ENCODE measurements around the gene PPY. TPM values are rescaled to one million over a fixed set of nuclear protein-coding genes. Genes with fewer than 3 reads are reported as not detected.

Gene PPY
- total RNA-seq, 5 donors from 2014 or later (not counting 1 experiment from before 2014, with no cell fraction given): not detected

DNA sequence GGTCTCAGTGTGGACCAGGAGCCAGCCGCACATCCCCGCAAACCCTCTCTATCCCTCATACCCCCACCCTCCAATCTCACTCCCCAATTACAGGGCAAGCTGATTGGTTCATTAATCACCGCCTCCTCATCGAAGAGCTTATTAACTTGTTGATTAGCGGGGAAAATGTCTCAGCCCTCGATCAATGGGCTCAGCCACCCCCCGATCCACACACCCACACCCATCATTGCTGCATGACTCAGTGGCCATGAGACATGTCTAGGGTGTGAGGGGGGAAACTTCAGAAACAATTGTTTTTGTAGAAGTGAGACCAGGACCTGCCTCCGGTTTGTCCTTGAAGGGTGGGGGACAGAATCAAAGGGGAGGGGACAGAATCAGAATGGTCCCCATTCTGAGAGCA is 13.9 kb upstream of the PPY start:
- peaks cover 2 to 4% (median 3%) of the 10 kb centered on the region in 3 donors for H3K4me1 Mint-ChIP-seq
- no peak overlapping the region for H3K4me3 ChIP-seq (ENCODE audit: control insufficient read depth in 1 of 2, extremely low read depth in 1 of 2, low read length in 1 of 2)
- no peaks in the 10 kb centered on the region for H3K9me3 ChIP-seq
- no peaks in the 10 kb centered on the region for H3K36me3 ChIP-seq (ENCODE audit: control insufficient read depth in 2 of 2, extremely low read depth in 1 of 2, insufficient read depth in 1 of 2, low read length in 1 of 2)
- no peaks in the 10 kb centered on the region for H3K9me3 Mint-ChIP-seq
- 84% methylated on average over 5 of the region's 8 CpGs for WGBS (ENCODE audit: insufficient coverage)
- H3K27me3 ChIP-seq (replicated peaks in 1 of 2; ENCODE audit: control insufficient read depth in 2 of 2, extremely low read depth in 1 of 2, insufficient read depth in 2 of 2, low read length in 1 of 2): peaks cover 2 to 64% of the 10 kb centered on the region in 2 experiments
- CTCF ChIA-PET: no interaction called here
- no peaks in the 10 kb centered on the region for H3K36me3 Mint-ChIP-seq
- peaks cover 0 to 12% of the 10 kb centered on the region in 2 experiments for H3K4me1 ChIP-seq (ENCODE audit: control insufficient read depth in 1 of 2, extremely low read depth in 1 of 2, insufficient read depth in 2 of 2, low read length in 2 of 2)
- no peak overlapping the region for H3K4me3 Mint-ChIP-seq
- no peak overlapping the region for H3K27ac ChIP-seq (ENCODE audit: low read length)
- POLR2A ChIA-PET: no interaction called here
- ATAC-seq (replicated peaks in 1 of 4) (no peak), DNase-seq (no peak)
- H3K27me3 Mint-ChIP-seq: peaks cover 24 to 48% of the 10 kb centered on the region in 2 donors
- H3K27ac Mint-ChIP-seq: no peak overlapping the region

DNA sequence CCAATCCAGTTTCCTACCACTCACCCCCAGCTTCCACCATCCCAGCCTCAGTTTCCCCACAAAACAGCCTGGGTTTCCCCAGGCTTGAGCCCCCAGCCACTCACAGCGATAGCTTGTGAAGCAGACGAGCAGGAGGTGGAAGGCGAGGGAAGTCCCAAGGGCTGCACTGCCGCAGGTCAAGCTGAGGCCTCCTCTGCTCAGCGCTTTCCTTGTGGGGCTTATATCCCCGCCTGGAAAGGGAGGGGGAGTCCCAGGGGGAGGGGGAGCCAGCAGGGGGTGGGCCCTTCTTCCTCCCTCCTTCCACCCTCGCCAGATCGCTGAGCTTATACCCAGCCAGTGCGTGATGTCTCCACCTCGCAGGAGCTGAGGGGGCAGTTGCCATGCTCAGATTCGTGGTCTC is 11.5 kb upstream of the PPY start, which contains the start of gene PYY:
PYY (minus strand) TSS at position 195 of the 400 bp plus-strand sequence. CDS start 457 bp downstream, outside the sequence.
- no peaks in the 10 kb centered on the region for H3K9me3 Mint-ChIP-seq
- H3K36me3 ChIP-seq (ENCODE audit: control insufficient read depth in 2 of 2, extremely low read depth in 1 of 2, insufficient read depth in 1 of 2, low read length in 1 of 2): no peaks in the 10 kb centered on the region
- DNase-seq (no peak), ATAC-seq (replicated peaks in 1 of 4) (no peak)
- peaks cover 5 to 75% of the 10 kb centered on the region in 2 experiments for H3K27me3 ChIP-seq (replicated peaks in 1 of 2; ENCODE audit: control insufficient read depth in 2 of 2, extremely low read depth in 1 of 2, insufficient read depth in 2 of 2, low read length in 1 of 2)
- POLR2A ChIA-PET: no interaction called here
- no peaks in the 10 kb centered on the region for H3K36me3 Mint-ChIP-seq
- WGBS (ENCODE audit: insufficient coverage): 100% methylated on average over 1 of the region's 11 CpGs
- peaks cover 0 to 12% of the 10 kb centered on the region in 2 experiments for H3K4me1 ChIP-seq (ENCODE audit: control insufficient read depth in 1 of 2, extremely low read depth in 1 of 2, insufficient read depth in 2 of 2, low read length in 2 of 2)
- H3K4me3 ChIP-seq (ENCODE audit: control insufficient read depth in 1 of 2, extremely low read depth in 1 of 2, low read length in 1 of 2): no peak within 1 kb of the TSS
- no peak within 1 kb of the TSS for H3K4me3 Mint-ChIP-seq
- H3K27ac Mint-ChIP-seq: no peak within 1 kb of the TSS
- H3K27me3 Mint-ChIP-seq: peaks cover 34 to 67% of the 10 kb centered on the region in 2 donors
- H3K27ac ChIP-seq (ENCODE audit: low read length): no peak within 1 kb of the TSS
- H3K4me1 Mint-ChIP-seq: peaks cover 2 to 4% (median 3%) of the 10 kb centered on the region in 3 donors
- H3K9me3 ChIP-seq: no peaks in the 10 kb centered on the region
- CTCF ChIA-PET: no interaction called here

DNA sequence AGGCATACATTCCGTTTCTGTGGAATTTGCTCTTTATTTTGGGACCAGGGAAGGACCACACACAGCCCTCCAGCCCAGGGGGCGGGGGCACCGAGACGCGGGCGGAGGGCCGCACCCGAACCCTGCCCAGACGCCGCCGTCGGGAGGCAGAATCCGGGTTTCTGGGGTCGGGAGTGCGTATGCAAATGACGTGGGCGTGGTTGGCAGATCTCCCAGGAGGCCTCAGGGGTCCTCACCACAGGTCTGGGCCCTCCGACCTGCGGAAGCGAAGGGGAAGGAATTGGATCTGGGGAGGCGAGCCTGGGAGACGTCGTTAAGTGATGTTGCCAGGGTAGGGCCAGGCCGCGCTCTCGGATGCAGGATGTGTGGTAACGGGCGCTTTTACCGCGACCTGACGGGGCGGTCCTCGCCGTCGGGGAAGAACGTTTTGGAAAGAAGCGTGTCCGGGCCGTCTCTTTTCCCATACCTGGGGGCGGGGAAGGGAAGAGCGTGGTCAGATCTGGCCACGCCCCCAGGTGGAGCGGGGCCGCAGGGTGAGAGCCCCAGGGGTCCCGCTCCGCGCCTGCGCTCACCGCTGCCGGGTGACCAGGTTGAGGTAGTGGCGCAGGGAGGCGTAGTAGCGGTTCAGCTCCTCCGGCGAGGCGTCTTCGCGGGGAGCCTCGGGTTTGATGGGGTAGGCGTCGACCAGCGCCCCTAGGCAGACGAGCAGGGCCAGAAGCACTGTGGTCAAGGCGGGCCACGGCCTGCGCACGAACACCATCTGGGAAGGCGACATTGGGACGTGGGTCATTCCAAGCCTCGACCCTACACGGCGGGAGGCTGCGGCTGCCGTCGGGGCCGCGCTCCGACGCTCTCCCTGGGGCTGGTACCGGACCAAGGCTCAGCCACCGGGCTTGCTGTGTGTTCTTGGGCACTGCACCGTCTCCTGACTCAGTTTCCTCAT is 10.7 kb upstream of the PPY start:
- Mint-ChIP-seq H3K27ac (no peak overlapping the region), H3K4me3 (no peak overlapping the region), H3K36me3 (no peaks in the 10 kb centered on the region), H3K4me1 (peaks cover 2 to 4% (median 3%) of the 10 kb centered on the region in 3 donors), H3K27me3 (peaks cover 34 to 67% of the 10 kb centered on the region in 2 donors), H3K9me3 (no peaks in the 10 kb centered on the region)
- Histone ChIP-seq H3K4me1 (ENCODE audit: control insufficient read depth in 1 of 2, extremely low read depth in 1 of 2, insufficient read depth in 2 of 2, low read length in 2 of 2) (peaks cover 0 to 12% of the 10 kb centered on the region in 2 experiments), H3K27ac (ENCODE audit: low read length) (no peak overlapping the region), H3K36me3 (ENCODE audit: control insufficient read depth in 2 of 2, extremely low read depth in 1 of 2, insufficient read depth in 1 of 2, low read length in 1 of 2) (no peaks in the 10 kb centered on the region), H3K4me3 (ENCODE audit: control insufficient read depth in 1 of 2, extremely low read depth in 1 of 2, low read length in 1 of 2) (no peak overlapping the region), H3K27me3 (replicated peaks in 1 of 2; ENCODE audit: control insufficient read depth in 2 of 2, extremely low read depth in 1 of 2, insufficient read depth in 2 of 2, low read length in 1 of 2) (peaks cover 5 to 75% of the 10 kb centered on the region in 2 experiments), H3K9me3 (no peaks in the 10 kb centered on the region)
- POLR2A ChIA-PET: no interaction called here
- WGBS (ENCODE audit: insufficient coverage): 15% methylated on average over 78 of the region's 82 CpGs
- ATAC-seq (replicated peaks in 1 of 4) (peak in 1 of 4 experiments; percentile 34), DNase-seq (no peak)
- CTCF ChIA-PET: no interaction called here

DNA sequence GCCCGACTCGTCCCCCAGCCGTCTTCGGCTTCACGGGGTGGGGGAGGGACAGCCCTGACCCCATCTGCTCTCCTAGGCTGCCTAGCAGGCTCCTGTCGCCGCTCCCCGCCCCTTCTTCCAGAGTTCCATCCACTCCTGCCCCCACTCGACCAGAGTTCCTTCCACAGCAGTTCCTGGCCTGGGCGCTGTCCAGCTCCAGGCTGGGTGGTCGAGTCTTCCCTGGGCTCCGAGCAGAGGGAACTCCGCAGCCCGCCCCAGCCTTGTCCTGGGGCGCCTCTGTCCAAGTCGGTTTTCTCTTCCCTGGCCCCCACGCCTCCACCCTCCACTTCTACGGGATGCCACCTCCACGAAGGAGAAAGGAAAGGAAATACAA is 10.1 kb upstream of the PPY start:
- Histone ChIP-seq H3K36me3 (ENCODE audit: control insufficient read depth in 2 of 2, extremely low read depth in 1 of 2, insufficient read depth in 1 of 2, low read length in 1 of 2) (no peaks in the 10 kb centered on the region), H3K9me3 (no peaks in the 10 kb centered on the region), H3K4me3 (ENCODE audit: control insufficient read depth in 1 of 2, extremely low read depth in 1 of 2, low read length in 1 of 2) (no peak overlapping the region), H3K4me1 (ENCODE audit: control insufficient read depth in 1 of 2, extremely low read depth in 1 of 2, insufficient read depth in 2 of 2, low read length in 2 of 2) (peaks cover 0 to 12% of the 10 kb centered on the region in 2 experiments), H3K27me3 (replicated peaks in 1 of 2; ENCODE audit: control insufficient read depth in 2 of 2, extremely low read depth in 1 of 2, insufficient read depth in 2 of 2, low read length in 1 of 2) (peaks cover 5 to 75% of the 10 kb centered on the region in 2 experiments), H3K27ac (ENCODE audit: low read length) (no peak overlapping the region)
- ChIA-PET CTCF (no interaction called here), POLR2A (no interaction called here)
- Mint-ChIP-seq H3K36me3 (no peaks in the 10 kb centered on the region), H3K4me3 (no peak overlapping the region), H3K27ac (no peak overlapping the region), H3K27me3 (peaks cover 34 to 69% of the 10 kb centered on the region in 2 donors), H3K4me1 (peaks cover 2 to 4% (median 3%) of the 10 kb centered on the region in 3 donors), H3K9me3 (no peaks in the 10 kb centered on the region)
- WGBS (ENCODE audit: insufficient coverage): 67% methylated on average over 18 of the region's 19 CpGs
- no peak for DNase-seq
- ATAC-seq (replicated peaks in 1 of 4): no peak

DNA sequence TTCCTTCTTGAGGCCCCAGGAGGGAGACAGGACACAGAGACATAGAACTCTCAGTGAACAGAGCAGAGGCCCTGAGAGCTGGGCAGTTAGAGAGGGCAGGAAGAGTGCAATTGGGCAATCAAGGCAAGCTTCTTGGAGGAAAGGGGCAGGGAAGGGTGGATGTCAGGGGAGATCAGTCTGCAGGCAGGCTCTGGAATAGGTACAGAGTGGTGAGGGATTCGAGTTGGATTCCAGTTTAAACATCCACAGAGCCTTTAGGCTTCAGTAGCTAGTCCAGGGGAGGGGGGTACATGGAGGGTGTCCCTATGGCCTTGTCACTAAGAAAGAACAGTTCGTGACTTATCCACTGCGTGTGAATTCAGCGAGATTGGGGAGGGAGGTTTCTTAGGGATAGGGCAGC is 9.5 kb upstream of the PPY start:
- Mint-ChIP-seq H3K36me3 (no peaks in the 10 kb centered on the region), H3K4me3 (no peak overlapping the region), H3K27ac (no peak overlapping the region), H3K9me3 (no peaks in the 10 kb centered on the region), H3K4me1 (peaks cover 2 to 4% (median 3%) of the 10 kb centered on the region in 3 donors), H3K27me3 (peaks cover 34 to 68% of the 10 kb centered on the region in 2 donors)
- Histone ChIP-seq H3K36me3 (ENCODE audit: control insufficient read depth in 2 of 2, extremely low read depth in 1 of 2, insufficient read depth in 1 of 2, low read length in 1 of 2) (no peaks in the 10 kb centered on the region), H3K27ac (ENCODE audit: low read length) (no peak overlapping the region), H3K27me3 (replicated peaks in 1 of 2; ENCODE audit: control insufficient read depth in 2 of 2, extremely low read depth in 1 of 2, insufficient read depth in 2 of 2, low read length in 1 of 2) (peaks cover 5 to 78% of the 10 kb centered on the region in 2 experiments), H3K4me1 (ENCODE audit: control insufficient read depth in 1 of 2, extremely low read depth in 1 of 2, insufficient read depth in 2 of 2, low read length in 2 of 2) (peaks cover 0 to 12% of the 10 kb centered on the region in 2 experiments), H3K4me3 (ENCODE audit: control insufficient read depth in 1 of 2, extremely low read depth in 1 of 2, low read length in 1 of 2) (no peak overlapping the region), H3K9me3 (no peaks in the 10 kb centered on the region)
- 71% methylated on average over 1 of the region's 4 CpGs for WGBS (ENCODE audit: insufficient coverage)
- ChIA-PET POLR2A (no interaction called here), CTCF (no interaction called here)
- ATAC-seq (replicated peaks in 1 of 4) (no peak), DNase-seq (no peak)

DNA sequence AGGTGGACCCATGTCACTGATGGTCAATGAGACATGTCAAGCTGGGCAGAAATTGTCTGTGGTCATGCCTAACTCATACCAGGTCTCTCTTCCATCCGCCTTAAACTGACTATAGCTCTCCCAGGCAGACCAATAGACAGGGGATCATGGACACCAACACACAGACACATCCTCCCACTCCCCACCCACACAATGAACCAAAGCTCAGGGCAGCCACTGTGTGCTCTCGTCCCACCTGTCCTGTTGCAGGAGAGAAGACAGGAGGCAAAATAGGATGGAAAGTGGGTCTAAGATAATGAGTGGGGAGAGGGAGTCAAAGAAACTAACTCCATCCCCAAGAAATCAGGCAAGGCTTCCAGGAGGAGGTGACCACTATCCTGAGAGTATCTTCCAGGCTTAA is 8.3 kb upstream of the PPY start:
- Mint-ChIP-seq H3K9me3 (no peaks in the 10 kb centered on the region), H3K4me1 (peaks cover 2 to 4% (median 3%) of the 10 kb centered on the region in 3 donors), H3K27ac (no peak overlapping the region), H3K36me3 (no peaks in the 10 kb centered on the region), H3K4me3 (no peak overlapping the region), H3K27me3 (peaks cover 30 to 62% of the 10 kb centered on the region in 2 donors)
- Histone ChIP-seq H3K4me1 (ENCODE audit: control insufficient read depth in 1 of 2, extremely low read depth in 1 of 2, insufficient read depth in 2 of 2, low read length in 2 of 2) (peaks cover 0 to 12% of the 10 kb centered on the region in 2 experiments), H3K27me3 (replicated peaks in 1 of 2; ENCODE audit: control insufficient read depth in 2 of 2, extremely low read depth in 1 of 2, insufficient read depth in 2 of 2, low read length in 1 of 2) (peaks cover 5 to 74% of the 10 kb centered on the region in 2 experiments), H3K36me3 (ENCODE audit: control insufficient read depth in 2 of 2, extremely low read depth in 1 of 2, insufficient read depth in 1 of 2, low read length in 1 of 2) (no peaks in the 10 kb centered on the region), H3K4me3 (ENCODE audit: control insufficient read depth in 1 of 2, extremely low read depth in 1 of 2, low read length in 1 of 2) (no peak overlapping the region), H3K9me3 (no peaks in the 10 kb centered on the region), H3K27ac (ENCODE audit: low read length) (no peak overlapping the region)
- no peak for ATAC-seq (replicated peaks in 1 of 4)
- CTCF ChIA-PET: no interaction called here
- POLR2A ChIA-PET: no interaction called here
- WGBS (ENCODE audit: insufficient coverage): 86% methylated on average over 1 of the region's 2 CpGs
- no peak for DNase-seq
